Activated CD8-positive, alpha-beta T cell treated with anti-CD3 and anti-CD28 coated beads for 36 hours (primary cell): ENCODE results near the gene COL6A2. TPM values are rescaled to one million over a fixed set of nuclear protein-coding genes. Genes with fewer than 3 reads are reported as not detected.
"Not testable (repeated sequence)": the region's sequence is repeated elsewhere in the genome, so short reads cannot be mapped to it uniquely, and the experiment has no call there.

ENCODE experiments used
- ATAC-seq: fragments of 200-7000 bp; cut with Tn5 transposase; one replicate; pipeline ENCODE4 v1.10.0; 2021; ENCODE audit warnings: mild to moderate bottlenecking, moderate library complexity
- CTCF ChIA-PET: fragments of 350-600 bp; sonication (Branson Sonifier 250); formaldehyde crosslinking; loops from one replicate; lab custom pipeline; 2021; ENCODE audit warnings: antibody characterized with exemption; lab: Charles Lee
- POLR2A ChIA-PET: fragments of 350-600 bp; sonication (Branson Sonifier 250); formaldehyde crosslinking; loops from one replicate; lab custom pipeline; 2021; ENCODE audit warnings: antibody characterized with exemption; lab: Charles Lee
- DNase-seq: peaks from one replicate; pipeline ENCODE4 v3.0.0-alpha.2; 2020
- H3K27ac Mint-ChIP-seq: one replicate; pipeline ENCODE4 v1.8.0; 2021; ENCODE audit warnings: mild to moderate bottlenecking, mixed read lengths
- H3K27me3 Mint-ChIP-seq: one replicate; pipeline ENCODE4 v1.8.0; 2021; ENCODE audit warnings: mixed read lengths
- H3K36me3 Mint-ChIP-seq: one replicate; pipeline ENCODE4 v1.8.0; 2021; ENCODE audit warnings: low read depth, mixed read lengths
- H3K4me1 Mint-ChIP-seq: one replicate; pipeline ENCODE4 v1.8.0; 2021; ENCODE audit warnings: low read depth, mixed read lengths
- H3K4me3 Mint-ChIP-seq: one replicate; pipeline ENCODE4 v1.8.0; 2021; ENCODE audit warnings: mild to moderate bottlenecking, moderate library complexity, mixed read lengths
- H3K9me3 Mint-ChIP-seq: one replicate; pipeline ENCODE4 v1.8.0; 2021; ENCODE audit warnings: mixed read lengths
- CTCF ChIP-seq: fragments of 200-600 bp; IDR thresholded peaks from one replicate; pipeline ENCODE4 v1.8.0; 2022; ENCODE audit warnings: antibody characterized with exemption, mild to moderate bottlenecking
- intact Hi-C: fragments of 100-400 bp; cut with micrococcal nuclease; formaldehyde crosslinking; loops from one replicate; pipeline ENCODE4 v1.10.0; 2022
- total RNA-seq, 2 experiments: library from RNA; stranded (reverse); gene quantifications; one replicate each; pipeline ENCODE4 v1.2.3, GENCODE V29; 2021

The COL6A2 gene
- total RNA-seq, 2 experiments from 2014 or later: 25.0 to 25.3 TPM

DNA sequence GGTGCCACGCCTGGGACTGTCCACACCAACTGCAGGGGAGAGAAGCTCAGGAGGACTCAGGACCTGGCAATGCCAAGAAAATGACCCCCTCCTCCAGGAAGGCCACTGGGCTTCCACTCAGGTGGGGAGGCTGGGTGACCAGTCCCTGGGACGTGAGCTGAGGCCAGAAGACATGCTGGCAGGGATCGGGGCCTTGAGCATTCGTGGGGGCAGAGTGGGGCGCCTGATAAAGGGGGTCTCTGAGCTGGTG is 15.3 kb upstream of the COL6A2 start:
- H3K27me3 Mint-ChIP-seq: no peaks in the 10 kb centered on the region
- H3K4me3 Mint-ChIP-seq: no peak overlapping the region
- CTCF ChIA-PET: no interaction called here
- POLR2A ChIA-PET: no interaction called here
- TF ChIP-seq CTCF: no peak
- DNase-seq (no peak), ATAC-seq (no peak)
- H3K4me1 Mint-ChIP-seq: no peaks in the 10 kb centered on the region
- H3K36me3 Mint-ChIP-seq: no peaks in the 10 kb centered on the region
- intact Hi-C loops: no loop called here
- H3K27ac Mint-ChIP-seq: no peak overlapping the region
- H3K9me3 Mint-ChIP-seq: peaks cover 8% of the 10 kb centered on the region

DNA sequence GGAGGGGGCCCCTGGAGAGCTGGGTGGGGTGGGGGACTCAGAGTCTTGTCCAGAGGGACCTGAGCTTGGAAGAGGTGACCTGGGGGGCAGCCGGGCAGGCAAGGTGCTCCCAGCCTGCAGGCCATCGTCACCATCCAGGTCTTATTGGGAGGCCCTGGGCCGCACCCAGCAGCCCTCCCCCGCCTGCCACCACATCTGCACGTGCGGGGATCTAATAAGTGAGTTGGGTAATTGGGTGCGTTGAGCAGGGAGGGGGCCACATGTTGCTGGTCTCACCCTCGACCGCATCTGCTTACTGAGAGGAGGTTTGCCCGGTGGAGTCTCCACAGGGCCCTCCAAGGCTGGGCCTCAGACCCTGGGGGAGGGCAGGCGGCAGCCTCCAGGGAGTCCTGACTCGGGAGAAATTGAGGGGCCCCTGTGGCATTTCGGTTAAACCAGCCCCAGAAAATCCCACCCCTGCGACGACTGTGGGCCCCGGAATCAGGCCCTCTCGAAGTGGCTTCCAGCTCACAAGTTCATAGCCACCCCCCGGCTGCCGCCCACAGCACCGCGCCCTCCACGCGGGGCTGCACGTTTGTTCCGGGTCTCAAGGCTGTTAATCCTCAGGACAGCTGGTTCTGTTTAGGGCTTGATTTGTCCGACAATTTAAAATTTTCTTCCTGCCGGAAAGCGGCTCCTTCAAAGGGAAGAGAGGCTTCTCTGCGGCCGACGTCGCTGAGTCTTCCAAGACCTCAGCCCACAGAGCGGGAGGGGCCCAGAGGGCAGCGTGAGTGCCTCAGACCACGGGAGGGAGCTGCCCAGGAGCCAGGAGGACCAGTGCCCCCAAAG is 14.7 kb upstream of the COL6A2 start:
- Mint-ChIP-seq H3K9me3 (peaks cover 12% of the 10 kb centered on the region), H3K36me3 (no peaks in the 10 kb centered on the region), H3K4me1 (no peaks in the 10 kb centered on the region), H3K4me3 (no peak overlapping the region), H3K27me3 (no peaks in the 10 kb centered on the region), H3K27ac (no peak overlapping the region)
- TF ChIP-seq CTCF: no peak
- intact Hi-C loops: no loop called here
- DNase-seq: no peak
- CTCF ChIA-PET: no interaction called here
- no peak for ATAC-seq
- POLR2A ChIA-PET: no interaction called here

DNA sequence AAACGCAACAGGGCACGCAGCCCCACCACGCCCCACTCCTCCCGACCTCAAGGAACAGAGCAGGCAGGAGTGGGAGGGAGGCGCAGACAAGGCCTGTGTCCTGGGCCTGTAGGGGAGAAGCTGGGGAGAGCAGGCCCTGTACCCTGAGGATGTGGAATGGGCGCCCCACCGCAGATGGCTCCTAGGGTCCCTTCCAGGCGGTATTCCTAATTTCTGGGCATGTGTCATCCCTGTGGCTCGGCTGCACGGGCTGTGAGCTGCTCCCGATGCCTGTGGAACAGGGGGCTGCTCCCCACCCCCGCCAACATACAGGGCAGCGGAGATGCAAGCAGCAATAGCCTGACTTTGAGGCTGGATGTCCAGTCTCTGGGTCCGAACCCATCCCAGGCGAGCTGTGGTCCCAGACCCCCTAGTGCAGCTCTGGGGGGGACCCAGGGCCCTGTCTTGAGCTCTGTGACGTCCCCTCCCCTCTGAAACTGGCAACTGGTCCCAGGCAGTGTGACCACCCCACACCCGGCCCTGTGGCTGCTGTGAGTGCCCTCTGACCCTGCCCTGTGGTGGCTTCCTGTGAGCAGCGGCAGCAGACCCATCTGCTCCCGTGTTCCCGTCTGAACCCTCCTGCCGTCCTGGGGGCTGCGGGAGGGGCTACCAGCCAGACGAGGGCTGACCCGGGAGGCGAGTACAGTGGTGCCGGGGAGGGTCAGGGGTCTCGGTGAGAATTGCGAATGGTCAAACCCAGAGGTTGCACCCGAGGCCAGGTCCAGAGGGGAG is 13.9 kb upstream of the COL6A2 start:
- ATAC-seq: no peak
- Mint-ChIP-seq H3K4me1 (no peaks in the 10 kb centered on the region), H3K36me3 (no peaks in the 10 kb centered on the region), H3K4me3 (no peak overlapping the region), H3K9me3 (peaks cover 19% of the 10 kb centered on the region), H3K27ac (no peak overlapping the region), H3K27me3 (no peaks in the 10 kb centered on the region)
- no peak for DNase-seq
- no peak for TF ChIP-seq CTCF
- POLR2A ChIA-PET: no interaction called here
- intact Hi-C loops: no loop called here
- CTCF ChIA-PET: no interaction called here

DNA sequence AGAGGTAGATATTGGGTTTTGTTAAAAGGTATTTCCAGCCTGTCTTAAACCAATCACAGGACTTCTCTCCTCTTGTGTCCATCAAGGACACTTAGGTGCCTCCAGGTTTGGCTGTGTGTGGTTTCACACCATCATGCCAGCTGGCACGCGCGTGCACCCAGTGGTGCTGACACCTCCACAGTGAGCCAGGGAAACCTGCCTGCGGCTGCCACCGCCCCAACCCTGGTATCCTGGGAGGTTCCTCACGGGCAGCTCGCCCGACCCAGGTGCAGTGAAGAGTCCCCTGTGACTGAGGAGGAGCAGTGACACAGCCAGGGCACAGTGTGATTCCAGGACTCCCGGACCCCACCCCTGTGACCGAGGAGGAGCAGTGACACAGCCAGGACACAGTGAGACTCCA is 13.2 kb upstream of the COL6A2 start:
- CTCF ChIA-PET: no interaction called here
- ATAC-seq (no peak), DNase-seq (no peak)
- no peak overlapping the region for H3K27ac Mint-ChIP-seq
- TF ChIP-seq CTCF: no peak
- H3K4me1 Mint-ChIP-seq: no peaks in the 10 kb centered on the region
- H3K4me3 Mint-ChIP-seq: no peak overlapping the region
- POLR2A ChIA-PET: no interaction called here
- H3K36me3 Mint-ChIP-seq: no peaks in the 10 kb centered on the region
- no peaks in the 10 kb centered on the region for H3K27me3 Mint-ChIP-seq
- peaks cover 21% of the 10 kb centered on the region for H3K9me3 Mint-ChIP-seq
- intact Hi-C loops: no loop called here

- intact Hi-C loops, H3K36me3 Mint-ChIP-seq, H3K4me3 Mint-ChIP-seq, H3K4me1 Mint-ChIP-seq, POLR2A ChIA-PET, H3K27me3 Mint-ChIP-seq, H3K27ac Mint-ChIP-seq, CTCF ChIA-PET, DNase-seq, ATAC-seq: not testable (repeated sequence)
- peaks cover 21% of the 10 kb centered on the region for H3K9me3 Mint-ChIP-seq
Measured at GRCh38 chr21:46085259-46085658, 12.7 kb upstream of the COL6A2 start.
